GM19452 (cell line): ENCODE measurements around the gene TTC21B.
A peak's percentile ranks its signal among the peaks of the same experiment; 100 is the strongest.
"Not testable (repeated sequence)": the region's sequence is repeated elsewhere in the genome, so short reads cannot be mapped to it uniquely, and the experiment has no call there.

Source experiments
- ATAC-seq: cut with Tn5 transposase; IDR thresholded peaks from one replicate; pipeline ENCODE4 v1.9.1; 2021; ENCODE audit not compliant: unreplicated experiment

The TTC21B gene

GRCh38 chr2:165953655-165954606, at the start of gene TTC21B:
TSS of gene TTC21B (minus strand) at chr2:165953776. CDS start at chr2:165953705, 71 bp downstream.
- ATAC-seq = peak; percentile 97

- ATAC-seq = no peak
Observed at GRCh38 chr2:166000401-166000800, 46.8 kb upstream of the TTC21B start.

- no peak for ATAC-seq
Observed at GRCh38 chr2:165990846-165991245, 37.3 kb upstream of the TTC21B start.

- ATAC-seq = no peak
Observed at GRCh38 chr2:165989851-165990250, 36.3 kb upstream of the TTC21B start.

GRCh38 chr2:165985120-165985519, 31.5 kb upstream of the TTC21B start:
- no peak for ATAC-seq

- ATAC-seq = not testable (repeated sequence)
Observed at GRCh38 chr2:165972161-165972560, 18.6 kb upstream of the TTC21B start.

GRCh38 chr2:165970663-165971062, 17.1 kb upstream of the TTC21B start:
- no peak for ATAC-seq

GRCh38 chr2:165969227-165969626, 15.7 kb upstream of the TTC21B start:
- ATAC-seq = no peak

- ATAC-seq = no peak
Observed at GRCh38 chr2:165967746-165968145, 14.2 kb upstream of the TTC21B start.

GRCh38 chr2:165961818-165962217, 8.2 kb upstream of the TTC21B start:
- no peak for ATAC-seq

GRCh38 chr2:165959371-165959770, 5.8 kb upstream of the TTC21B start:
- no peak for ATAC-seq

GRCh38 chr2:165958313-165958960, 4.9 kb upstream of the TTC21B start:
- no peak for ATAC-seq

GRCh38 chr2:165957030-165957675, 3.6 kb upstream of the TTC21B start:
- no peak for ATAC-seq

- ATAC-seq = peak; percentile 35
Observed at GRCh38 chr2:165953306-165953654, 296 bp downstream of the TTC21B start.

GRCh38 chr2:165952741-165953211, 800 bp downstream of the TTC21B start:
- no peak for ATAC-seq

- no peak for ATAC-seq
Observed at GRCh38 chr2:165952085-165952484, 1.5 kb downstream of the TTC21B start.

GRCh38 chr2:165950438-165950837, 3.1 kb downstream of the TTC21B start:
- ATAC-seq = no peak

- ATAC-seq = no peak
Observed at GRCh38 chr2:165941827-165942226, 11.7 kb downstream of the TTC21B start.

- no peak for ATAC-seq
Observed at GRCh38 chr2:165938237-165938636, 15.3 kb downstream of the TTC21B start.

- no peak for ATAC-seq
Observed at GRCh38 chr2:165933211-165933910, 20.2 kb downstream of the TTC21B start.

- no peak for ATAC-seq
Observed at GRCh38 chr2:165927774-165928173, 25.8 kb downstream of the TTC21B start.
